Right ventricle myocardium inferior (tissue), 1 donor: ENCODE results near the gene GSTA4. TPM values are rescaled to one million over a fixed set of nuclear protein-coding genes. Genes with fewer than 3 reads are reported as not detected.
"Not testable (repeated sequence)": the region's sequence is repeated elsewhere in the genome, so short reads cannot be mapped to it uniquely, and the experiment has no call there.

ENCODE experiments used
- ATAC-seq: fragments of 200-7000 bp; cut with Tn5 transposase; one replicate; pipeline ENCODE4 v1.9.1; 2020; ENCODE audit warnings: mild to moderate bottlenecking, moderate library complexity
- DNase-seq: peaks from one replicate; pipeline ENCODE4 v3.0.0; 2021; ENCODE audit errors: missing footprints
- intact Hi-C: fragments of 100-400 bp; cut with DNase I; formaldehyde crosslinking; loops from one replicate; pipeline ENCODE4 v1.11.0; 2022
- total RNA-seq: library from RNA; stranded (reverse); fragmentation: NEBNext Ultra II Directional; extraction: Animal tissue kit (Norgen Biotek cat#: 25700); gene quantifications from one replicate; pipeline ENCODE4 v1.2.1, GENCODE V29; 2021
- donor health status: DM: no; HTN: yes; CAD: no; lungs with severe emphysema.

The GSTA4 gene
- total RNA-seq, 1 donor from 2014 or later: 10.6 TPM

DNA sequence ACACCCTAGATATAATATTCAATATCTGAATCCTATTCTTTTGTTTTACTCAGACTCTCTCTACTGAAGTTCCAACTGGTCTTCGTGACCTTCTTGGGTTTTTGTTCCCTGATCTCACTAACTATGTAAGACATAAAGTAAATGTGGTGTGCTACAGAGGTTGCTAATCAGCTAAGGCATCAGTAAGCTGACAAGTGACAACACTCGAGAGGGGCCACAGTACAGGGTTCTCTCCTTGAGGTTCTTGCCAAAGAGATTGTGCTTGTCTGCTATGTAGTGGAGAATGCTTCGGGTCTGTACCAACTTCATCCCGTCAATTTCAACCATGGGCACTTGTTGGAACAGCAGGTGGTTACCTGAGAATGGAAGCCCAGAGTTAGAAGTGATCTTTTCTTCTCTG, 9.9 kb downstream of the GSTA4 start:
- intact Hi-C loops: no loop called here
- ATAC-seq (no peak), DNase-seq (no peak)

- intact Hi-C loops: no loop called here
- ATAC-seq (no peak), DNase-seq (no peak)
Measured at GRCh38 chr6:52984247-52984646, 10.8 kb downstream of the GSTA4 start.

DNA sequence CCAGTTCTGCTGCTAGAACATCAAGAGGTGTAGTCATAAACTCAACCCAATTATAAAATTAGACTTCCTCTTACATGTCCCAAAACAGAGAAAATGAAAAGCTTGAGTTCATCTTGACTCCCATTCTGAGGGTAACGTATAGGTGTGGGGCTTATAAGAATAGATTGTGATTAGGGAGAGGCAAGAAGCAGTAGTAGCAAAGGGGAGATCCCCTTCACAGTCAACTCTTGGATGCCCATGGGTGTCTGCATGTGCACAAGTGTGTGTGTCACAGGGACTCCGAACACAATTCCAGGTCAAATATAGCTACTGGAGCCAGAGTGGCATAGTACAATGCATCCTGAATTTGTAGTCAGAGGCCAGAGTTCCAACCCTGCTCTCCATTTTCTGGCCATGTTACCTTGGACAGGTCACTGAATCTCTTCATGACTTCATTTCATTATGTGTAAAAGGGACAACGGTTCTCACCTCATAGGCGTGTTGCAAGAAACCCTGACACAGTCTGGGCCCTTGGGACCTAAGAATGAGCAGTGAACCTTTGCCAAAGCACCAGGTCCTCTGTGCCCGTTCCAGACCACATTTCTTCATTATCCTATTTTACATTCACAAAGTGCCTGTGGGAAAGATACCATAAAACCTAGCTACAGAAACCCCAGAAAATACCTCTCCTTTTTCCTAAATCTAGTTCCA, 11.8 kb downstream of the GSTA4 start:
- intact Hi-C loops: no loop called here
- ATAC-seq: no peak
- no peak for DNase-seq

GRCh38 chr6:52982680-52983079, 12.4 kb downstream of the GSTA4 start:
- DNase-seq (no peak), ATAC-seq (no peak)
- intact Hi-C loops: no loop called here

DNA sequence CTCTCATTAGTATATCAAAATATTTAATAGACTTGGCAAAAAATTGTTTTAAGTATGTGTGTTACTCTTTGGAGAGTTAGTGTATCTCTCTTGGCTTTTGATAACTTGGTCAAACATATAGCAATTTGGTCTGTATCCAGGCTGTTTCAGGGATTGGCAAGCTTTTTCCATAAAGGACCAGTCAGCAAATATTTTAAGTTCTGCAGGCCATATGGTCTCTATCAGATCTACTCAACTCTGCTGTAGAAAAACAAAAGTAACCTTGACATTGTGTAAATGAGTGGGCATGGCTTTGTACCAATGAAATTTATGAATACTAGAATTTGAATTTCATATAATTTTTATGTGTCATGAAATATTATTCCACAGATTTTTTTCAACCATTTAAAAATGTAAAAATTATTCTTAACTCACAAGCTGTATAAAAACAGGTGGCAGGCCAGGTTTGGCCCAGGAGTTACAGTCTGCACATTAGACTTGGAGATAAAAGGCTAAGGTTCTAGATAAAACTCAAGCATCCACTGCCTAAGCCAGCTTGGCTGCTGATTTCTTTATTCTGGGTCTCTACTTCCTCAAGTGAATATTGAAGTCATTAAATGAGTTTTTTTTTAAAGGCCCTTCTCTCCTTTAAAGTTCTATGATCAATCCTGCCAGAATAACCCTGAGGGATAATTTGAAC, 13.7 kb downstream of the GSTA4 start:
- DNase-seq: no peak
- ATAC-seq: no peak

DNA sequence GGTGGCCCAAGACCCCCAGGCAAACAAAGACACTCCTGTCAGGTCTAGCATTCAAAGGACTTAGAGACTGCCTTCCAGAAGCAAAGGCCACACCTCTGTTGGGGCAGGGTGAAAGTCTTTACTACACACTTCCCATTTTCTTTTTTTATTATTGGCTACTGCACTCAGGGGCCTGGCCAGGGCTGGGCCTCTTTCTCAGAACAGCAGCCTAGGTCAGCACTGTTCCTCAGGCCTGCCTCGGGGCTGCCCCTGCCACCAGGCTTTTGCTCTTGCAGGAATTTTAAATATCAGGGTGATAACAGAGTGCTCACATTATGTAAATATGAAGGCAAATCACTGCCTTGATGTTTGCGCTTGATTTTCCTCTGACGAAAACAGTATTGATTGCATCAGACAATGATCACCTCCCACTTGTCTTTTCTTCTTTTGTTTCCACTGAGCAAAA, 18.5 kb downstream of the GSTA4 start:
- no peak for DNase-seq
- no peak for ATAC-seq
- intact Hi-C loops: no loop called here

More for the DNA sequence above, 13.7 kb downstream of the GSTA4 start:
- intact Hi-C loops: no loop called here

GRCh38 chr6:52976149-52976548, 18.9 kb downstream of the GSTA4 start:
- DNase-seq: no peak
- intact Hi-C loops: no loop called here
- no peak for ATAC-seq

GRCh38 chr6:52975580-52975979, 19.5 kb downstream of the GSTA4 start:
- ATAC-seq: no peak

DNA sequence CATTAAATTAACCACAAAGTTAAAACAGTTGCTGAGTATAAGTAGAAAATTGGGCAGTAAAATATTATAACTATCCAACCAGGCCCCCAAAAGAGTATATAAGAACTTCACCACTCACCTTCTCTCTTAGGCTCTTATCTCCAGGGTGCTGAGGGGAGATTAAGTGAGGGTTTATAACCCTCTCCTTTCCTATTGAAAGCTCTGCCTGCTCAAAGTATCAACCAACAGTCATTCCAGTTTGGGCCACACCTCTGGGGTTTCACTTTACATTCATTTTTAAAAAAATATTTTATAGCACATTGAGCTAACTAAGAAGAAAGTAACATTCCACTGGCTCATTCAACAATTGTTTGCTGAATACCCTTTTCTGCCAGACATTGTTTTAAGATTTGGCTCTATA, 22.1 kb downstream of the GSTA4 start:
- ATAC-seq (no peak), DNase-seq (no peak)
- intact Hi-C loops: no loop called here

More at GRCh38 chr6:52975580-52975979, 19.5 kb downstream of the GSTA4 start:
- intact Hi-C loops: no loop called here
- DNase-seq: no peak

DNA sequence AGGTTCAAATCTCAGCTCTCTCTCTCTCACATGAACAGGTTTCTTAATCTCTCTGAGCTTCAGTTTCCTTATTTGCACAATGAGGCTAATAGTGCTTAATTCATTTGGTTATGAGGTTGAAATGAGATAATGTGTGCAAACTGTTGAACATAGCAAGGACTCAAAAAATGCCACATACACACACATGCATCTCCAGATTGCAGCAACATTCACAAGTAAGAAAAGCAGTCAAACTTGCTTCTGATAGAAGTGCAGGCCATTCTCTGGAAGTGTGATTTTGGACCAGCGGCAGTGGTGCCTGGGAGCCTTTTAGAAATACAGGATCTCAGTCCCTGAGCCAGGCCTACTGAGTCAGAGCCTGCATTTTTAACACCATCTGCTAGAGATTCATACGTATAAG, 25.7 kb downstream of the GSTA4 start:
- ATAC-seq (no peak), DNase-seq (no peak)
- intact Hi-C loops: no loop called here

DNA sequence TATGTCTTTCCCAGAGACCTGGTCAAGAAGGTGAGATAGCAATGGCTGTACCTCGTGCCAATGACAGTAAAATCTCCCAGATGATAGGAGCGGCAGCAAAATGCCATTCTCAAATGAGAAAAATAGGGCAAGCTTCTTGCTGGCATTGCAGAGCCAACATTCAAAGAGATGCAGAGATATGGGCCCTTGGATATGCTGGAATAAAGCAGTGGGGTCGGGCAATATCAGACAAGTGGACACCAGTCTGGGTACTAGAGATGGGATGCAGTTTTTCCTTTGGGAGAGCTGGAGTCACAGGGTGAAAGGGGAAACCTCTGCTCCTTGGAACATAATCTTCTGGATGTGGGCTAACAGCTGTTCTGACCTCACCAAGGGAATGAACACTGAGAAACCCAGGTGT, 29.0 kb downstream of the GSTA4 start:
- DNase-seq (no peak), ATAC-seq (no peak)
- intact Hi-C loops: no loop called here

- ATAC-seq (no peak), DNase-seq (no peak)
- intact Hi-C loops: no loop called here
Measured at GRCh38 chr6:52965380-52965779, 29.7 kb downstream of the GSTA4 start.

GRCh38 chr6:52964318-52964717, 30.8 kb downstream of the GSTA4 start:
- intact Hi-C loops: no loop called here
- DNase-seq: no peak
- no peak for ATAC-seq

GRCh38 chr6:52962701-52963100, 32.4 kb downstream of the GSTA4 start:
- intact Hi-C loops: no loop called here
- DNase-seq (no peak), ATAC-seq (no peak)

GRCh38 chr6:52961022-52961421, 34.1 kb downstream of the GSTA4 start:
- DNase-seq, intact Hi-C loops, ATAC-seq: not testable (repeated sequence)

DNA sequence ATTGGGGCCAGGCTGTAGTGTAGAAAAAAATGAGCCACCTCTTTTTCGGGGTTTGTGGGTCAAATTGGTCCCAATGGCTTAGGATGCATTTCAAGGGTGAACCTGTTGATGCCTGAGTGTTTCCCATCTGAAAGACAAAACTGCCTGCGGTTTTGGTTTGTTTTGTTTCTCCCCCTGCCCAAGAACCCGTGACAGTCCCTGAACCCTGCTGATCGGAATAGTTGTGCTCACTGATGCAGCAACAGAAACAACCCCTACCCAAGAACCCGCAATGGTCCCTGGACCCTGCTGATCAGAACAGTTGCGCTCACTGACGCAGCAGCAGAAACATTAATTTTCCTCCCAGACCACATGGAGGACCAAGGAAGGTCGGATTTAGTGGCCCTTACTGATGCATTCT, 34.9 kb downstream of the GSTA4 start:
- intact Hi-C loops, DNase-seq, ATAC-seq: not testable (repeated sequence)

DNA sequence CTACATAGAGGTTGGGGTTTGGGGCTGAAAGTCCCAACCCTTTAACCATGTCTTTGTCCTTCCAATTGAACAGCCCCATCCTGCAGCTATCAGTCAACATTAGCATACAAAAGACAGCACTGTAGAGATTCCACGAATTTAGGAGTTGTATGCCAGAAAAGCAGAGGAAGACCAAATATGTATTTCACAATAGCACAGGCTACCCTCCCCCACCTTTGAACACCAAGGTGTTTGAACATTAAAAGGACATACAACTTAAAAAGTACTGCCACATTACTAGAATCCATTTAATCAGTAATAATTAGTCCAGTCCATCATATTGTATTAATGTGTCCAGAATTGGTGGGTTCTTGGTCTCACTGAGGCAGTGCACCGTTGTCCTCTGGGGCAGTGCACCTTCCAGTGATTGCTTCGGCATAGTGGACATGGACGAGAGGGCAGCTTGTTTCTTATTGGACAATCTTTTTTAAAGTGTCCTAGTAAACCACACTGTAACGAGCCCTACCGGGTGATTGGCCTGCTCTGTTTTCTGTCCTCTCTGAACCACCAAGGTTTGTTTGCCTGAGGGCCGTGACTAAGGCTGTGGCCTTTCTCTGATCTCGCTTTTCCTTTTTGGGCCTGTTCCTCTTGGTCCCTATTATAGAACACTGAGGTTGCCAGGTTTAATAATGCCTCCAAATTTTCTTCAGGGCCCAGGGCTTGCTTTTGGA, 36.4 kb downstream of the GSTA4 start:
- no peak for DNase-seq
- intact Hi-C loops: no loop called here
- no peak for ATAC-seq

DNA sequence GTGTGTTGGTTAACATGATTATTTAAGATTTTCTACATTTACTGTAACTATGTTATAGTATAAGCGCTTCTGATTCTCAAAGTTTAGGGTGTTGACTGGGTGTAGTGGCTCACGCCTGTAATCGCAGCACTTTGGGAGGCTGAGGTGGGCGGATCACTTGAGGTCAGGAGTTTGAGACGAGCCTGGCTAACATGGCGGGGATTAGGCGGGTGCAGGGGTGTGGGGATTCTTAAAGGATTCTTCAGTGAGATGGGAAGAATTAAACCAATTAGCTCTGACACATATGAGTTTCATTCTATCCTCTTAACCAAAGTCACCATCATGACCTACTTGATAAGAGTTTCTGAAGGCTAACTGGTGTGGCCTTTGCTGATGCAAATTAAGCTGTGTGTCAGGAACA, 39.2 kb downstream of the GSTA4 start:
- intact Hi-C loops: no loop called here
- no peak for DNase-seq
- no peak for ATAC-seq

GRCh38 chr6:52953911-52954839, 40.9 kb downstream of the GSTA4 start:
- DNase-seq (no peak), ATAC-seq (no peak)
- intact Hi-C loops: no loop called here
